ENCODE results near the gene CNIH2. TPM values are rescaled to one million over a fixed set of nuclear protein-coding genes. Genes with fewer than 3 reads are reported as not detected.

Gene CNIH2
- total and polyA plus RNA-seq, 9 of the 15 experiments (the other 6 are each of a cell fraction or from before 2014, with no cell fraction given) = 0.26 to 0.89 (median 0.40) TPM; not detected in 4

DNA sequence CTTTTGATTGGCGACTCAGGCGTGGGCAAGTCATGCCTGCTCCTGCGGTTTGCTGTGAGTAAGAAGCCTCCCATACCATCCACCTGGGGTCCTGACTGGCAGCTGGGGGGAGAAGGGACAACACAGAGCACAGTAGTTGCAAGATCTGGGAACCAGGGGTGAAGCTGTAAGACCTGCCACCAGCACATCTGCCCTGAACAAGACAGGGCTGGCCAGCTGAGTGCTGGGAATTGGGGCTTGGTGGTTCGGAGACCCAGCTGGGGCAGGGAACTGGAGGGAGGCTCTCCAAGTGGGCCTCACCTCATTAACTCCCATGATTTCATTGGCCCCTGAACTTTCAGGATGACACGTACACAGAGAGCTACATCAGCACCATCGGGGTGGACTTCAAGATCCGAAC lies 6.2 kb upstream of the CNIH2 start:
- Histone ChIP-seq H3K4me3 (no peak overlapping the region), H3K4me1 (replicated peaks in 1 of 2; ENCODE audit: control insufficient read depth in 2 of 2, insufficient read depth in 2 of 2, low read length in 2 of 2) (peaks cover 5 to 28% of the 10 kb centered on the region in 2 experiments; a peak in 4 of 5 replicates), H3K27me3 (ENCODE audit: control insufficient read depth in 2 of 2, insufficient read depth in 2 of 2, low read length in 2 of 2) (no peaks in the 10 kb centered on the region), H4K20me1 (replicated peaks; ENCODE audit: control insufficient read depth, insufficient read depth, low read length) (peaks cover 10% of the 10 kb centered on the region; the same call in 1 of the 2 replicates), H2AFZ (ENCODE audit: low read depth, low read length) (no peak overlapping the region), H3K4me2 (ENCODE audit: insufficient read depth, low read length) (no peak overlapping the region), H3K79me2 (ENCODE audit: control insufficient read depth, insufficient read depth, low read length) (peaks cover 29% of the 10 kb centered on the region), H3K9me3 (replicated peaks; ENCODE audit: control insufficient read depth, insufficient read depth, low read depth, low read length) (no peaks in the 10 kb centered on the region), H3K36me3 (ENCODE audit: control insufficient read depth, insufficient read depth, low read length) (peaks cover 64% of the 10 kb centered on the region), H3K27ac (ENCODE audit: extremely low read depth, low read depth, low read length) (no peak overlapping the region), H3K9me1 (ENCODE audit: control insufficient read depth, insufficient read depth, low read length) (no peaks in the 10 kb centered on the region), H3K9ac (ENCODE audit: insufficient read depth in 1 of 2, low read depth in 2 of 2, low read length in 2 of 2) (0 out of 4 replicates have a peak overlapping the region, but pooled peaks of 1 of the 2 experiments have one; percentile 36)
- BruUV-seq (replicated peaks) = TSS peak; percentile 7
- 99% methylated on average over 7 of the region's 7 CpGs for WGBS (ENCODE audit: insufficient coverage, low coverage, missing lambda C conversion rate)
- ChIA-PET POLR2A (interaction anchor here (2.2 kb wide), 1 partner anchor 10 kb away, joined by 21 read pairs; no protein-coding TSS in a partner anchor), CTCF (ENCODE audit: low intra/inter-chr PET ratio) (no interaction called here)
- ATAC-seq = no peak
- in situ Hi-C loops (cut with MboI) = no loop called here
- intact Hi-C loops (cut with micrococcal nuclease) = no loop called here
- no peak for FAIRE-seq
- no peak for DNase-seq (ENCODE audit: extremely low read depth in 1 of 4, low spot score in 3 of 4)
- TF ChIP-seq, protein P1, sequence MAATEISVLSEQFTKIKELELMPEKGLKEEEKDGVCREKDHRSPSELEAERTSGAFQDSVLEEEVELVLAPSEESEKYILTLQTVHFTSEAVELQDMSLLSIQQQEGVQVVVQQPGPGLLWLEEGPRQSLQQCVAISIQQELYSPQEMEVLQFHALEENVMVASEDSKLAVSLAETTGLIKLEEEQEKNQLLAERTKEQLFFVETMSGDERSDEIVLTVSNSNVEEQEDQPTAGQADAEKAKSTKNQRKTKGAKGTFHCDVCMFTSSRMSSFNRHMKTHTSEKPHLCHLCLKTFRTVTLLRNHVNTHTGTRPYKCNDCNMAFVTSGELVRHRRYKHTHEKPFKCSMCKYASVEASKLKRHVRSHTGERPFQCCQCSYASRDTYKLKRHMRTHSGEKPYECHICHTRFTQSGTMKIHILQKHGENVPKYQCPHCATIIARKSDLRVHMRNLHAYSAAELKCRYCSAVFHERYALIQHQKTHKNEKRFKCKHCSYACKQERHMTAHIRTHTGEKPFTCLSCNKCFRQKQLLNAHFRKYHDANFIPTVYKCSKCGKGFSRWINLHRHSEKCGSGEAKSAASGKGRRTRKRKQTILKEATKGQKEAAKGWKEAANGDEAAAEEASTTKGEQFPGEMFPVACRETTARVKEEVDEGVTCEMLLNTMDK (IDR thresholded peaks at IDR 0.05; ENCODE audit: borderline replicate concordance, insufficient read depth, low read depth, low read length, poor library complexity, severe bottlenecking) = no peak
- TF ChIP-seq STAT5B (CRISPR knock-in tag; IDR thresholded peaks at IDR 0.05) (no peak), TOE1 (IDR thresholded peaks at IDR 0.05; ENCODE audit: borderline replicate concordance) (no peak), TOE1 (CRISPR knock-in tag; IDR thresholded peaks at IDR 0.05; ENCODE audit: borderline replicate concordance, low read depth) (no peak), CSDE1 (IDR thresholded peaks at IDR 0.05) (no peak), SP1 (CRISPR knock-in tag; IDR thresholded peaks at IDR 0.05) (no peak), SIN3B (IDR thresholded peaks at IDR 0.05; ENCODE audit: low read depth) (no peak), DIDO1 (tag; IDR thresholded peaks at IDR 0.05; ENCODE audit: low read depth) (no peak), CBX3 (IDR thresholded peaks at IDR 0.05; ENCODE audit: borderline replicate concordance in 1 of 2, low read length in 2 of 2) (no peak)
- TF ChIP-seq, protein P2, sequence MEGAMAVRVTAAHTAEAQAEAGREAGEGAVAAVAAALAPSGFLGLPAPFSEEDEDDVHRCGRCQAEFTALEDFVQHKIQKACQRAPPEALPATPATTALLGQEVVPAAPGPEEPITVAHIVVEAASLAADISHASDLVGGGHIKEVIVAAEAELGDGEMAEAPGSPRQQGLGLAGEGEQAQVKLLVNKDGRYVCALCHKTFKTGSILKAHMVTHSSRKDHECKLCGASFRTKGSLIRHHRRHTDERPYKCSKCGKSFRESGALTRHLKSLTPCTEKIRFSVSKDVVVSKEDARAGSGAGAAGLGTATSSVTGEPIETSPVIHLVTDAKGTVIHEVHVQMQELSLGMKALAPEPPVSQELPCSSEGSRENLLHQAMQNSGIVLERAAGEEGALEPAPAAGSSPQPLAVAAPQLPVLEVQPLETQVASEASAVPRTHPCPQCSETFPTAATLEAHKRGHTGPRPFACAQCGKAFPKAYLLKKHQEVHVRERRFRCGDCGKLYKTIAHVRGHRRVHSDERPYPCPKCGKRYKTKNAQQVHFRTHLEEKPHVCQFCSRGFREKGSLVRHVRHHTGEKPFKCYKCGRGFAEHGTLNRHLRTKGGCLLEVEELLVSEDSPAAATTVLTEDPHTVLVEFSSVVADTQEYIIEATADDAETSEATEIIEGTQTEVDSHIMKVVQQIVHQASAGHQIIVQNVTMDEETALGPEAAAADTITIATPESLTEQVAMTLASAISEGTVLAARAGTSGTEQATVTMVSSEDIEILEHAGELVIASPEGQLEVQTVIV (CRISPR knock-in tag; IDR thresholded peaks at IDR 0.05; ENCODE audit: borderline replicate concordance) = no peak
- TF ChIP-seq, protein P3, sequence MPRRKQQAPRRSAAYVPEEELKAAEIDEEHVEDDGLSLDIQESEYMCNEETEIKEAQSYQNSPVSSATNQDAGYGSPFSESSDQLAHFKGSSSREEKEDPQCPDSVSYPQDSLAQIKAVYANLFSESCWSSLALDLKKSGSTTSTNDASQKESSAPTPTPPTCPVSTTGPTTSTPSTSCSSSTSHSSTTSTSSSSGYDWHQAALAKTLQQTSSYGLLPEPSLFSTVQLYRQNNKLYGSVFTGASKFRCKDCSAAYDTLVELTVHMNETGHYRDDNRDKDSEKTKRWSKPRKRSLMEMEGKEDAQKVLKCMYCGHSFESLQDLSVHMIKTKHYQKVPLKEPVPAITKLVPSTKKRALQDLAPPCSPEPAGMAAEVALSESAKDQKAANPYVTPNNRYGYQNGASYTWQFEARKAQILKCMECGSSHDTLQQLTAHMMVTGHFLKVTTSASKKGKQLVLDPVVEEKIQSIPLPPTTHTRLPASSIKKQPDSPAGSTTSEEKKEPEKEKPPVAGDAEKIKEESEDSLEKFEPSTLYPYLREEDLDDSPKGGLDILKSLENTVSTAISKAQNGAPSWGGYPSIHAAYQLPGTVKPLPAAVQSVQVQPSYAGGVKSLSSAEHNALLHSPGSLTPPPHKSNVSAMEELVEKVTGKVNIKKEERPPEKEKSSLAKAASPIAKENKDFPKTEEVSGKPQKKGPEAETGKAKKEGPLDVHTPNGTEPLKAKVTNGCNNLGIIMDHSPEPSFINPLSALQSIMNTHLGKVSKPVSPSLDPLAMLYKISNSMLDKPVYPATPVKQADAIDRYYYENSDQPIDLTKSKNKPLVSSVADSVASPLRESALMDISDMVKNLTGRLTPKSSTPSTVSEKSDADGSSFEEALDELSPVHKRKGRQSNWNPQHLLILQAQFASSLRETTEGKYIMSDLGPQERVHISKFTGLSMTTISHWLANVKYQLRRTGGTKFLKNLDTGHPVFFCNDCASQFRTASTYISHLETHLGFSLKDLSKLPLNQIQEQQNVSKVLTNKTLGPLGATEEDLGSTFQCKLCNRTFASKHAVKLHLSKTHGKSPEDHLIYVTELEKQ (CRISPR knock-in tag; IDR thresholded peaks at IDR 0.05) = no peak

Measured in K562 (cell line).